GM21447 (cell line): ENCODE measurements around the gene UMODL1.
"Not testable (repeated sequence)": the region's sequence is repeated elsewhere in the genome, so short reads cannot be mapped to it uniquely, and the experiment has no call there.

Experiments used
- ATAC-seq: cut with Tn5 transposase; IDR thresholded peaks from one replicate; pipeline ENCODE4 v1.9.1; 2021; ENCODE audit not compliant: unreplicated experiment

UMODL1 gene

GRCh38 chr21:42078247-42079007 lies 7.3 kb downstream of the UMODL1 start:
- not testable (repeated sequence) for ATAC-seq

- ATAC-seq = no peak
Measured at GRCh38 chr21:42079008-42079938, 8.2 kb downstream of the UMODL1 start.

GRCh38 chr21:42079939-42080787 lies 9.0 kb downstream of the UMODL1 start:
- ATAC-seq = no peak

- ATAC-seq = no peak
Measured at GRCh38 chr21:42080788-42081083, 9.6 kb downstream of the UMODL1 start.

GRCh38 chr21:42081138-42081537 lies 10.0 kb downstream of the UMODL1 start:
- no peak for ATAC-seq

- no peak for ATAC-seq
Measured at GRCh38 chr21:42081931-42082381, 10.8 kb downstream of the UMODL1 start.

- ATAC-seq = no peak
Measured at GRCh38 chr21:42082501-42083360, 11.6 kb downstream of the UMODL1 start.

- no peak for ATAC-seq
Measured at GRCh38 chr21:42083361-42083690, 12.2 kb downstream of the UMODL1 start.

- no peak for ATAC-seq
Measured at GRCh38 chr21:42084079-42084478, 13.0 kb downstream of the UMODL1 start.

GRCh38 chr21:42085246-42086077 lies 14.3 kb downstream of the UMODL1 start:
- ATAC-seq = no peak

GRCh38 chr21:42086969-42087368 lies 15.9 kb downstream of the UMODL1 start:
- ATAC-seq = no peak

- no peak for ATAC-seq
Measured at GRCh38 chr21:42088148-42088547, 17.0 kb downstream of the UMODL1 start.

GRCh38 chr21:42088658-42089057 lies 17.5 kb downstream of the UMODL1 start:
- no peak for ATAC-seq

GRCh38 chr21:42089093-42089631 lies 18.0 kb downstream of the UMODL1 start:
- ATAC-seq = no peak

GRCh38 chr21:42089665-42090310 lies 18.7 kb downstream of the UMODL1 start:
- ATAC-seq = no peak

GRCh38 chr21:42091899-42092508 lies 20.9 kb downstream of the UMODL1 start:
- no peak for ATAC-seq

- no peak for ATAC-seq
Measured at GRCh38 chr21:42092771-42093170, 21.7 kb downstream of the UMODL1 start.

GRCh38 chr21:42093186-42093585 lies 22.1 kb downstream of the UMODL1 start:
- ATAC-seq = no peak
